B cell (primary cell): ENCODE results near the gene FAM240B.

Source experiments
- EZH2 ChIP-seq: IDR thresholded peaks from 2 replicates; pipeline ENCODE4 v1.6.1; 2012; ENCODE audit warnings: borderline replicate concordance, low read depth, mild to moderate bottlenecking, moderate library complexity, low read length; ENCODE audit not compliant: insufficient read depth, poor library complexity, severe bottlenecking
- TF ChIP-seq, protein P1 (sequence below): fragments of 200-600 bp; IDR thresholded peaks from one replicate; pipeline ENCODE4 v1.8.0; 2022; ENCODE audit warnings: antibody characterized with exemption, mild to moderate bottlenecking

DNA sequence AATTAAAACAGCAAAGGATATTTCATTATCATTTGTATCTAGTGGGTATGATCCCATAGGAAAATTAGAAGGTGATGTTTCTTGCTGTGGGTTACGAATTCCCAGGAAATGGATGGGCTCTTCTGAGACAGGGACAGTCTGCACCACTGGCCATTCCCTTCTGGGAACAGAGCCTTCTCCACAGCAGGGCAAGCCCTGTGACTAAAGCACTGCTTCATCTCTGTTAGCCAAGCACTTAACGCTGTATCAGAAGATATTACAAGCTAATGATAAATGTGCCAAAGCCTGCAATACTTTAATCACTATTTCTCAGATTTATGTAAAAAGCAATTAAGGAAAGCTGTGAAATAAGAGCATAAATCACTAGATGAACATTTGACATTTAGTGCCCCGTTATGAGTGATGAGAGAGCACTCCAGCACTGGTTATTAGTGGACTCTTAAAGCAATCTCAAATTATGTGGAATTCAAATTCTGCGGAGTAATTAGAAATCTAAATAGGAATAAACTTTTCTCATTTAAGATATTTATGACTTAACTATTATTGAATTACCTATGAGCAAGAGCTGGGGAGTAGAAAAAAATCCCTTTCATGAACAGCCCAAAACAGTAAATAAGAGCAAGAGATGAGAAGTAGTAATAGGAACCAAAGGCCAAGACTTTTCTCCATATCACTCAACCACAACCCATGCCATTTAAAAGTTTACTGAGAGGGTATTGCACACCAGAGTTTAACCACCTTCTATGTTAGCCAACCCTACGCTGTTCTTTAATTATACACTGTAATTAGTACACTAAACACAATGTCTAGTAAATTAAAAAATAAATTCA lies 49.2 kb downstream of the FAM240B start:
- TF ChIP-seq, protein P1, sequence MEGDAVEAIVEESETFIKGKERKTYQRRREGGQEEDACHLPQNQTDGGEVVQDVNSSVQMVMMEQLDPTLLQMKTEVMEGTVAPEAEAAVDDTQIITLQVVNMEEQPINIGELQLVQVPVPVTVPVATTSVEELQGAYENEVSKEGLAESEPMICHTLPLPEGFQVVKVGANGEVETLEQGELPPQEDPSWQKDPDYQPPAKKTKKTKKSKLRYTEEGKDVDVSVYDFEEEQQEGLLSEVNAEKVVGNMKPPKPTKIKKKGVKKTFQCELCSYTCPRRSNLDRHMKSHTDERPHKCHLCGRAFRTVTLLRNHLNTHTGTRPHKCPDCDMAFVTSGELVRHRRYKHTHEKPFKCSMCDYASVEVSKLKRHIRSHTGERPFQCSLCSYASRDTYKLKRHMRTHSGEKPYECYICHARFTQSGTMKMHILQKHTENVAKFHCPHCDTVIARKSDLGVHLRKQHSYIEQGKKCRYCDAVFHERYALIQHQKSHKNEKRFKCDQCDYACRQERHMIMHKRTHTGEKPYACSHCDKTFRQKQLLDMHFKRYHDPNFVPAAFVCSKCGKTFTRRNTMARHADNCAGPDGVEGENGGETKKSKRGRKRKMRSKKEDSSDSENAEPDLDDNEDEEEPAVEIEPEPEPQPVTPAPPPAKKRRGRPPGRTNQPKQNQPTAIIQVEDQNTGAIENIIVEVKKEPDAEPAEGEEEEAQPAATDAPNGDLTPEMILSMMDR, result no peak
- no peak for TF ChIP-seq EZH2
